ENCODE data around the gene PRAC2.
A peak's percentile ranks its signal among the peaks of the same experiment; 100 is the strongest.
"Not testable (repeated sequence)": the region's sequence is repeated elsewhere in the genome, so short reads cannot be mapped to it uniquely, and the experiment has no call there.

PRAC2 gene

GRCh38 chr17:48701864-48702532, 21.0 kb upstream of the PRAC2 start:
- H2AFZ ChIP-seq (ENCODE audit: low read depth): no peak overlapping the region
- no peaks in the 10 kb centered on the region for H3K79me2 ChIP-seq (ENCODE audit: insufficient read depth, low read depth)
- no peak overlapping the region for H3K9ac ChIP-seq
- no peak overlapping the region for H3K4me3 ChIP-seq (IDR thresholded peaks at IDR 0.05; ENCODE audit: insufficient read depth, low read depth, low read length)
- no peak overlapping the region for H3K4me2 ChIP-seq
- H3K36me3 ChIP-seq (ENCODE audit: insufficient read depth): no peaks in the 10 kb centered on the region
- H3K27me3 ChIP-seq (ENCODE audit: insufficient read depth, low read depth): no peaks in the 10 kb centered on the region; the same call in 1 of the 2 replicates
- H3K4me1 ChIP-seq (ENCODE audit: low read depth, poor library complexity, severe bottlenecking): no peaks in the 10 kb centered on the region
- no peak for TF ChIP-seq CTCF (conservative IDR thresholded peaks at IDR 0.05; ENCODE audit: low read depth, low read length)
- H3K27ac ChIP-seq: no peak overlapping the region
- H4K20me1 ChIP-seq (ENCODE audit: insufficient read depth): no peaks in the 10 kb centered on the region

- H2AFZ ChIP-seq (ENCODE audit: low read depth): no peak overlapping the region
- H3K4me1 ChIP-seq (ENCODE audit: low read depth, poor library complexity, severe bottlenecking): no peaks in the 10 kb centered on the region
- H3K79me2 ChIP-seq (ENCODE audit: insufficient read depth, low read depth): no peaks in the 10 kb centered on the region
- H3K9ac ChIP-seq: no peak overlapping the region
- TF ChIP-seq CTCF (conservative IDR thresholded peaks at IDR 0.05; ENCODE audit: low read depth, low read length): no peak
- H3K36me3 ChIP-seq (ENCODE audit: insufficient read depth): no peaks in the 10 kb centered on the region
- H3K4me3 ChIP-seq (IDR thresholded peaks at IDR 0.05; ENCODE audit: insufficient read depth, low read depth, low read length): no peak overlapping the region
- H4K20me1 ChIP-seq (ENCODE audit: insufficient read depth): no peaks in the 10 kb centered on the region
- H3K27ac ChIP-seq: no peak overlapping the region
- H3K27me3 ChIP-seq (ENCODE audit: insufficient read depth, low read depth): no peaks in the 10 kb centered on the region; the same call in 1 of the 2 replicates
- H3K4me2 ChIP-seq: no peak overlapping the region
Observed at GRCh38 chr17:48704361-48705248, 18.4 kb upstream of the PRAC2 start.

- Histone ChIP-seq H3K27me3 (ENCODE audit: insufficient read depth, low read depth) (no peaks in the 10 kb centered on the region), H3K27ac (no peak overlapping the region), H3K4me2 (no peak overlapping the region), H2AFZ (ENCODE audit: low read depth) (no peak overlapping the region), H3K79me2 (ENCODE audit: insufficient read depth, low read depth) (no peaks in the 10 kb centered on the region), H4K20me1 (ENCODE audit: insufficient read depth) (no peaks in the 10 kb centered on the region), H3K36me3 (ENCODE audit: insufficient read depth) (no peaks in the 10 kb centered on the region), H3K4me1 (ENCODE audit: low read depth, poor library complexity, severe bottlenecking) (no peaks in the 10 kb centered on the region), H3K4me3 (IDR thresholded peaks at IDR 0.05; ENCODE audit: insufficient read depth, low read depth, low read length) (no peak overlapping the region), H3K9ac (no peak overlapping the region)
- TF ChIP-seq CTCF (conservative IDR thresholded peaks at IDR 0.05; ENCODE audit: low read depth, low read length): no peak
Observed at GRCh38 chr17:48711128-48711527, 11.9 kb upstream of the PRAC2 start.

- Histone ChIP-seq H3K4me2 (no peak overlapping the region), H4K20me1 (ENCODE audit: insufficient read depth) (no peaks in the 10 kb centered on the region), H3K27me3 (ENCODE audit: insufficient read depth, low read depth) (no peaks in the 10 kb centered on the region), H3K9ac (no peak overlapping the region), H3K79me2 (ENCODE audit: insufficient read depth, low read depth) (no peaks in the 10 kb centered on the region), H3K36me3 (ENCODE audit: insufficient read depth) (no peaks in the 10 kb centered on the region), H3K4me3 (IDR thresholded peaks at IDR 0.05; ENCODE audit: insufficient read depth, low read depth, low read length) (no peak overlapping the region), H2AFZ (ENCODE audit: low read depth) (0 out of 2 replicates have a peak overlapping the region, but pooled peaks have one; percentile 19), H3K4me1 (ENCODE audit: low read depth, poor library complexity, severe bottlenecking) (peaks cover 9% of the 10 kb centered on the region), H3K27ac (no peak overlapping the region)
- TF ChIP-seq CTCF (conservative IDR thresholded peaks at IDR 0.05; ENCODE audit: low read depth, low read length): no peak
Observed at GRCh38 chr17:48715496-48716399, 7.2 kb upstream of the PRAC2 start.

GRCh38 chr17:48716549-48716948, 6.4 kb upstream of the PRAC2 start:
- H2AFZ ChIP-seq (ENCODE audit: low read depth); H3K4me3 ChIP-seq (IDR thresholded peaks at IDR 0.05; ENCODE audit: insufficient read depth, low read depth, low read length); H3K27me3 ChIP-seq (ENCODE audit: insufficient read depth, low read depth); H4K20me1 ChIP-seq (ENCODE audit: insufficient read depth); H3K36me3 ChIP-seq (ENCODE audit: insufficient read depth); H3K79me2 ChIP-seq (ENCODE audit: insufficient read depth, low read depth); H3K9ac ChIP-seq; H3K27ac ChIP-seq; H3K4me2 ChIP-seq: not testable (repeated sequence)
- peaks cover 17% of the 10 kb centered on the region for H3K4me1 ChIP-seq (ENCODE audit: low read depth, poor library complexity, severe bottlenecking)
